Transverse colon (tissue), 3 donors: Measurements from ENCODE around the gene SLC6A7.

Experiments used
- CTCF ChIP-seq, 5 experiments: fragments of 200-600 bp in 3 of 5; fragments of 450-650 bp in 2 of 5; sonication (generic) in 3 of 5; IDR thresholded peaks; 1 replicate in 2 of 5; 2 replicates in 3 of 5; pipeline ENCODE4 v1.5.1; 2016 to 2017; ENCODE audit warnings: antibody characterized with exemption in 5 of 5, inconsistent platforms in 3 of 5, mild to moderate bottlenecking in 2 of 5, moderate library complexity in 1 of 5
- EP300 ChIP-seq: sonication (generic); formaldehyde crosslinking; IDR thresholded peaks from one replicate; pipeline ENCODE4 v1.6.1; 2017; ENCODE audit warnings: antibody characterized with exemption, low read depth
- POLR2A ChIP-seq: fragments of 450-650 bp; IDR thresholded peaks from one replicate; pipeline ENCODE4 v1.6.1; 2016; ENCODE audit warnings: antibody characterized with exemption, mild to moderate bottlenecking, moderate library complexity

DNA sequence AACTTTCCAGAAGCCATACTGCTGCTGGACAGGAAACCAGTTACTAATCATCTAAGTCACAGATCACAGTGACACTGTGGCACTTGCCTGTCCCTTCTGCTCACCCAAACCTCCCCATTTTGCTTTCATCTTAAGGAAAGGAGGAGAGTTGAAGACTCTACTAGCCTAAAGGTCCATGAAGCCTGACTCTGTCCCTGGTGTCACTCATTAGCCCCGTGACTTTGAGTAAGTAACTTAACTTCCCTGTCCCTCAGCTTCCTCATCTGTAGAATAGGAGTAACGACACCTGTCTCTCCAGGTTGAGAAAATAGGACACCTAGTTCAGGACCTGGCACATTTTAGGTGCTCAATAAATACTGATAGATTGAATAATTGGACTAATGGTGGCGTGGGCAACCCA, 536 bp upstream of the SLC6A7 start:
- no peak for TF ChIP-seq CTCF (IDR thresholded peaks at IDR 0.05)
- no peak for TF ChIP-seq EP300
- no peak for TF ChIP-seq POLR2A
